Activated T-cell treated with anti-CD3 and anti-CD28 coated beads, Interleukin-2, amount 50 U/mL, for 4 hours (primary cell): ENCODE measurements around the gene IQSEC3. TPM values are rescaled to one million over a fixed set of nuclear protein-coding genes. Genes with fewer than 3 reads are reported as not detected.
"Not testable (repeated sequence)": the region's sequence is repeated elsewhere in the genome, so short reads cannot be mapped to it uniquely, and the experiment has no call there.

Source experiments
- ATAC-seq, 2 donors: fragments of 200-7000 bp; cut with Tn5 transposase; one replicate each; pipeline ENCODE4 v1.10.0; 2021
- DNase-seq: peaks from one replicate; pipeline ENCODE4 v3.0.0-alpha.2; 2020
- H3K27me3 Mint-ChIP-seq: one replicate; pipeline ENCODE4 v1.8.0; 2021; ENCODE audit warnings: low read depth, mixed read lengths
- H3K36me3 Mint-ChIP-seq: one replicate; pipeline ENCODE4 v1.8.0; 2022; ENCODE audit warnings: mixed read lengths; ENCODE audit not compliant: insufficient read depth
- H3K4me1 Mint-ChIP-seq: one replicate; pipeline ENCODE4 v1.8.0; 2021; ENCODE audit warnings: low read depth, mixed read lengths
- H3K4me3 Mint-ChIP-seq: one replicate; pipeline ENCODE4 v1.8.0; 2021; ENCODE audit warnings: mild to moderate bottlenecking, moderate library complexity, mixed read lengths
- H3K9me3 Mint-ChIP-seq: one replicate; pipeline ENCODE4 v1.8.0; 2021; ENCODE audit warnings: mixed read lengths
- total RNA-seq, 3 donors: library from RNA; stranded (reverse); gene quantifications; one replicate each; pipeline ENCODE4 v1.2.1, GENCODE V29; 2021

The IQSEC3 gene
- total RNA-seq, 3 donors from 2014 or later: 0.46 to 0.82 (median 0.51) TPM

- DNase-seq (no peak), ATAC-seq (no peak)
- H3K4me1 Mint-ChIP-seq: peaks cover 6% of the 10 kb centered on the region
- H3K27me3 Mint-ChIP-seq: peaks cover 29% of the 10 kb centered on the region
- H3K9me3 Mint-ChIP-seq: no peaks in the 10 kb centered on the region
- H3K36me3 Mint-ChIP-seq: no peaks in the 10 kb centered on the region
- no peak overlapping the region for H3K4me3 Mint-ChIP-seq
Observed at GRCh38 chr12:180445-180844, 113.9 kb downstream of the IQSEC3 start.

- H3K9me3 Mint-ChIP-seq: no peaks in the 10 kb centered on the region
- no peak overlapping the region for H3K4me3 Mint-ChIP-seq
- peaks cover 29% of the 10 kb centered on the region for H3K27me3 Mint-ChIP-seq
- no peaks in the 10 kb centered on the region for H3K36me3 Mint-ChIP-seq
- peaks cover 6% of the 10 kb centered on the region for H3K4me1 Mint-ChIP-seq
- DNase-seq (no peak), ATAC-seq (no peak)
Observed at GRCh38 chr12:181921-182320, 115.4 kb downstream of the IQSEC3 start.

GRCh38 chr12:182381-182892 is 115.9 kb downstream of the IQSEC3 start:
- ATAC-seq (no peak), DNase-seq (no peak)
- no peak overlapping the region for H3K4me3 Mint-ChIP-seq
- no peaks in the 10 kb centered on the region for H3K9me3 Mint-ChIP-seq
- peaks cover 6% of the 10 kb centered on the region for H3K4me1 Mint-ChIP-seq
- H3K36me3 Mint-ChIP-seq: no peaks in the 10 kb centered on the region
- peaks cover 32% of the 10 kb centered on the region for H3K27me3 Mint-ChIP-seq

- no peaks in the 10 kb centered on the region for H3K9me3 Mint-ChIP-seq
- H3K4me3 Mint-ChIP-seq: no peak overlapping the region
- no peak for DNase-seq
- H3K36me3 Mint-ChIP-seq: no peaks in the 10 kb centered on the region
- H3K4me1 Mint-ChIP-seq: peaks cover 6% of the 10 kb centered on the region
- ATAC-seq: no peak
- peaks cover 30% of the 10 kb centered on the region for H3K27me3 Mint-ChIP-seq
Observed at GRCh38 chr12:184811-185575, 118.4 kb downstream of the IQSEC3 start.

GRCh38 chr12:185576-185955 is 119.0 kb downstream of the IQSEC3 start:
- Mint-ChIP-seq H3K9me3 (no peaks in the 10 kb centered on the region), H3K4me3 (no peak overlapping the region), H3K4me1 (peaks cover 2% of the 10 kb centered on the region), H3K27me3 (peaks cover 33% of the 10 kb centered on the region), H3K36me3 (no peaks in the 10 kb centered on the region)
- DNase-seq: no peak
- ATAC-seq: no peak

GRCh38 chr12:186006-186625 is 119.5 kb downstream of the IQSEC3 start:
- ATAC-seq: no peak
- no peak overlapping the region for H3K4me3 Mint-ChIP-seq

GRCh38 chr12:187986-188909 is 121.7 kb downstream of the IQSEC3 start:
- ATAC-seq: peak in 1 of 2 donors; percentile 17
- H3K4me1 Mint-ChIP-seq, DNase-seq, H3K36me3 Mint-ChIP-seq, H3K9me3 Mint-ChIP-seq: not testable (repeated sequence)
- Mint-ChIP-seq H3K4me3 (peak overlapping the region; percentile 74), H3K27me3 (peaks cover 30% of the 10 kb centered on the region)

More at GRCh38 chr12:186006-186625, 119.5 kb downstream of the IQSEC3 start:
- H3K9me3 Mint-ChIP-seq: no peaks in the 10 kb centered on the region
- no peaks in the 10 kb centered on the region for H3K36me3 Mint-ChIP-seq
- no peak for DNase-seq
- H3K4me1 Mint-ChIP-seq: peaks cover 2% of the 10 kb centered on the region
- H3K27me3 Mint-ChIP-seq: peaks cover 33% of the 10 kb centered on the region

GRCh38 chr12:188910-189621 is 122.5 kb downstream of the IQSEC3 start:
- ATAC-seq (peak; percentile 84 to 85), DNase-seq (no peak)
- H3K27me3 Mint-ChIP-seq: peaks cover 30% of the 10 kb centered on the region
- peak overlapping the region; percentile 74 for H3K4me3 Mint-ChIP-seq
- peaks cover 2% of the 10 kb centered on the region for H3K4me1 Mint-ChIP-seq
- H3K36me3 Mint-ChIP-seq: no peaks in the 10 kb centered on the region
- H3K9me3 Mint-ChIP-seq: no peaks in the 10 kb centered on the region

GRCh38 chr12:189622-189962 is 123.0 kb downstream of the IQSEC3 start:
- H3K27me3 Mint-ChIP-seq: peaks cover 30% of the 10 kb centered on the region
- H3K9me3 Mint-ChIP-seq: no peaks in the 10 kb centered on the region
- H3K36me3 Mint-ChIP-seq: no peaks in the 10 kb centered on the region
- DNase-seq (no peak), ATAC-seq (no peak)
- no peak overlapping the region for H3K4me3 Mint-ChIP-seq
- H3K4me1 Mint-ChIP-seq: peaks cover 2% of the 10 kb centered on the region

GRCh38 chr12:190881-191280 is 124.3 kb downstream of the IQSEC3 start:
- H3K36me3 Mint-ChIP-seq: no peaks in the 10 kb centered on the region
- no peak for DNase-seq
- no peak overlapping the region for H3K4me3 Mint-ChIP-seq
- ATAC-seq: no peak
- H3K4me1 Mint-ChIP-seq: peaks cover 2% of the 10 kb centered on the region
- H3K9me3 Mint-ChIP-seq: no peaks in the 10 kb centered on the region
- peaks cover 27% of the 10 kb centered on the region for H3K27me3 Mint-ChIP-seq

GRCh38 chr12:191541-191940 is 125.0 kb downstream of the IQSEC3 start:
- no peaks in the 10 kb centered on the region for H3K9me3 Mint-ChIP-seq
- no peak for DNase-seq
- H3K27me3 Mint-ChIP-seq: peaks cover 27% of the 10 kb centered on the region
- H3K36me3 Mint-ChIP-seq: no peaks in the 10 kb centered on the region
- H3K4me1 Mint-ChIP-seq: peaks cover 2% of the 10 kb centered on the region
- no peak overlapping the region for H3K4me3 Mint-ChIP-seq
- no peak for ATAC-seq

- no peak overlapping the region for H3K4me3 Mint-ChIP-seq
- no peaks in the 10 kb centered on the region for H3K36me3 Mint-ChIP-seq
- H3K27me3 Mint-ChIP-seq: peaks cover 22% of the 10 kb centered on the region
- H3K9me3 Mint-ChIP-seq: no peaks in the 10 kb centered on the region
- DNase-seq: no peak
- H3K4me1 Mint-ChIP-seq: peaks cover 2% of the 10 kb centered on the region
- no peak for ATAC-seq
Observed at GRCh38 chr12:193261-193660, 126.7 kb downstream of the IQSEC3 start.

GRCh38 chr12:194276-194675 is 127.7 kb downstream of the IQSEC3 start:
- no peaks in the 10 kb centered on the region for H3K9me3 Mint-ChIP-seq

GRCh38 chr12:195156-195555 is 128.6 kb downstream of the IQSEC3 start:
- no peaks in the 10 kb centered on the region for H3K4me1 Mint-ChIP-seq
- H3K4me3 Mint-ChIP-seq: no peak overlapping the region
- H3K9me3 Mint-ChIP-seq: no peaks in the 10 kb centered on the region
- ATAC-seq (no peak), DNase-seq (no peak)
- H3K27me3 Mint-ChIP-seq: peaks cover 7% of the 10 kb centered on the region
- H3K36me3 Mint-ChIP-seq: no peaks in the 10 kb centered on the region

More at GRCh38 chr12:194276-194675, 127.7 kb downstream of the IQSEC3 start:
- DNase-seq (no peak), ATAC-seq (no peak)
- H3K27me3 Mint-ChIP-seq: peaks cover 16% of the 10 kb centered on the region
- no peaks in the 10 kb centered on the region for H3K4me1 Mint-ChIP-seq
- H3K36me3 Mint-ChIP-seq: no peaks in the 10 kb centered on the region
- no peak overlapping the region for H3K4me3 Mint-ChIP-seq
